Measurements from ENCODE around the gene CHST4.
A peak's percentile ranks its signal among the peaks of the same experiment; 100 is the strongest.

GRCh38 chr16:71484006-71484893 is 42.0 kb upstream of the CHST4 start:
- TF ChIP-seq, protein P1, sequence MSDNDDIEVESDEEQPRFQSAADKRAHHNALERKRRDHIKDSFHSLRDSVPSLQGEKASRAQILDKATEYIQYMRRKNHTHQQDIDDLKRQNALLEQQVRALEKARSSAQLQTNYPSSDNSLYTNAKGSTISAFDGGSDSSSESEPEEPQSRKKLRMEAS (CRISPR knock-in tag; IDR thresholded peaks at IDR 0.05) = peak; percentile 14; the same call in 1 of the 2 replicates
- TF ChIP-seq PREB (CRISPR knock-in tag; IDR thresholded peaks at IDR 0.05; ENCODE audit: borderline replicate concordance) = no peak
- TF ChIP-seq ERG (CRISPR knock-in tag; IDR thresholded peaks at IDR 0.05) = no peak
- TF ChIP-seq, protein P2, sequence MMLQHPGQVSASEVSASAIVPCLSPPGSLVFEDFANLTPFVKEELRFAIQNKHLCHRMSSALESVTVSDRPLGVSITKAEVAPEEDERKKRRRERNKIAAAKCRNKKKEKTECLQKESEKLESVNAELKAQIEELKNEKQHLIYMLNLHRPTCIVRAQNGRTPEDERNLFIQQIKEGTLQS (CRISPR knock-in tag; conservative IDR thresholded peaks at IDR 0.05) = no peak

Measured in WTC11 (cell line).